GM12878 (cell line): ENCODE results near the gene WASF2. TPM values are rescaled to one million over a fixed set of nuclear protein-coding genes. Genes with fewer than 3 reads are reported as not detected.

ENCODE experiments used
- ATF7 ChIP-seq: fragments of 450-650 bp; IDR thresholded peaks from 2 replicates; pipeline ENCODE4 v1.6.1; 2016; ENCODE audit warnings: low read depth, mild to moderate bottlenecking
- EP300 ChIP-seq, 2 experiments: fragments of 150-350 bp in 1 of 2; IDR thresholded peaks; 2 replicates each; pipeline ENCODE4 v1.6.1; 2011 to 2012; ENCODE audit warnings: low read depth in 2 of 2, low read length in 2 of 2, borderline replicate concordance in 1 of 2, improper control_type of control experiment in 1 of 2, inconsistent platforms in 1 of 2; ENCODE audit not compliant: control insufficient read depth in 1 of 2
- GABPA ChIP-seq: IDR thresholded peaks from 2 replicates; pipeline ENCODE4 v1.6.1; 2014; ENCODE audit warnings: antibody characterized with exemption, low read depth, mild to moderate bottlenecking, inconsistent platforms
- KAT2A ChIP-seq: conservative IDR thresholded peaks from 2 replicates; pipeline ENCODE4 v1.6.1; 2011; ENCODE audit warnings: low read depth, low read length; ENCODE audit not compliant: control insufficient read depth
- NFXL1 ChIP-seq: fragments of 450-650 bp; IDR thresholded peaks from 2 replicates; pipeline ENCODE4 v1.6.1; 2017; ENCODE audit warnings: antibody characterized with exemption, mild to moderate bottlenecking, borderline replicate concordance
- NFYA ChIP-seq: IDR thresholded peaks from 2 replicates; pipeline ENCODE4 v1.6.1; 2011; ENCODE audit warnings: low read depth, mild to moderate bottlenecking, low read length, improper control_type of control experiment, borderline replicate concordance
- NR2C2 ChIP-seq: IDR thresholded peaks from 2 replicates; pipeline ENCODE4 v1.6.1; 2011; ENCODE audit warnings: borderline replicate concordance, low read depth; ENCODE audit not compliant: control insufficient read depth, insufficient read length
- POLR2A ChIP-seq: IDR thresholded peaks from 2 replicates; pipeline ENCODE4 v1.6.1; 2011; ENCODE audit warnings: low read depth, mild to moderate bottlenecking, low read length
- RAD21 ChIP-seq: IDR thresholded peaks from 2 replicates; pipeline ENCODE4 v1.6.1; 2011; ENCODE audit warnings: mild to moderate bottlenecking, low read depth, low read length, moderate library complexity; ENCODE audit not compliant: insufficient read depth
- SMC3 ChIP-seq: IDR thresholded peaks from 2 replicates; pipeline ENCODE4 v1.6.1; 2011; ENCODE audit warnings: low read length, improper control_type of control experiment, borderline replicate concordance
- YBX1 ChIP-seq: fragments of 450-650 bp; IDR thresholded peaks from 2 replicates; pipeline ENCODE4 v1.6.1; 2016; ENCODE audit warnings: antibody characterized with exemption
- ZNF207 ChIP-seq: fragments of 450-650 bp; IDR thresholded peaks from 2 replicates; pipeline ENCODE4 v1.6.1; 2014; ENCODE audit warnings: antibody characterized with exemption, mild to moderate bottlenecking, borderline replicate concordance
- polyA plus RNA-seq, 11 experiments: library from polyadenylated mRNA; depleted of rRNA in 4 of 11; unstranded in 6 of 11; stranded (reverse) in 5 of 11; fragments of >200 nt; fragmentation: Nextera tagmentation in 4 of 11; fragmentation: Illumina TruSeq in 1 of 11; extraction: Ambion mirVana in 4 of 11; extraction: Trizol in 1 of 11; gene quantifications; 1 replicate in 1 of 11; 2 replicates in 10 of 11; pipeline versions ENCODE4 v1.2.1 to v1.2.3, GENCODE V29; 2011 to 2016; ENCODE audit warnings: inconsistent platforms in 2 of 11, missing spikeins in 2 of 11, low read depth in 1 of 11
- total RNA-seq, 4 experiments: library from RNA; depleted of rRNA in 3 of 4; stranded (reverse); fragments of >200 nt in 3 of 4; fragmentation: Illumina TruSeq in 1 of 4; extraction: Trizol in 1 of 4; gene quantifications; 2 replicates each; pipeline versions ENCODE4 v1.2.1 to v1.2.3, GENCODE V29; 2013 to 2021
- TF ChIP-seq, protein P1 (sequence below): IDR thresholded peaks from 2 replicates; pipeline ENCODE4 v1.6.1; 2012; ENCODE audit warnings: improper control_type of control experiment, low read depth, low read length; ENCODE audit not compliant: insufficient replicate concordance
- TF ChIP-seq, protein P2 (sequence below): fragments of 450-650 bp; IDR thresholded peaks from 2 replicates; pipeline ENCODE4 v1.6.1; 2017; ENCODE audit warnings: mild to moderate bottlenecking, moderate library complexity
- TF ChIP-seq, protein P3 (sequence below): IDR thresholded peaks from 2 replicates; pipeline ENCODE4 v1.6.1; 2011; ENCODE audit warnings: borderline replicate concordance, low read depth, mild to moderate bottlenecking, moderate library complexity, low read length; ENCODE audit not compliant: insufficient read depth, poor library complexity, severe bottlenecking
- TF ChIP-seq, protein P4 (sequence below): fragments of 450-650 bp; IDR thresholded peaks from 2 replicates; pipeline ENCODE4 v1.6.1; 2017; ENCODE audit warnings: borderline replicate concordance

Gene WASF2
- total and polyA plus RNA-seq, 10 of the 15 experiments (the other 5 are each of a cell fraction or from before 2014, with no cell fraction given) = 7.0 to 111 (median 37.1) TPM

DNA sequence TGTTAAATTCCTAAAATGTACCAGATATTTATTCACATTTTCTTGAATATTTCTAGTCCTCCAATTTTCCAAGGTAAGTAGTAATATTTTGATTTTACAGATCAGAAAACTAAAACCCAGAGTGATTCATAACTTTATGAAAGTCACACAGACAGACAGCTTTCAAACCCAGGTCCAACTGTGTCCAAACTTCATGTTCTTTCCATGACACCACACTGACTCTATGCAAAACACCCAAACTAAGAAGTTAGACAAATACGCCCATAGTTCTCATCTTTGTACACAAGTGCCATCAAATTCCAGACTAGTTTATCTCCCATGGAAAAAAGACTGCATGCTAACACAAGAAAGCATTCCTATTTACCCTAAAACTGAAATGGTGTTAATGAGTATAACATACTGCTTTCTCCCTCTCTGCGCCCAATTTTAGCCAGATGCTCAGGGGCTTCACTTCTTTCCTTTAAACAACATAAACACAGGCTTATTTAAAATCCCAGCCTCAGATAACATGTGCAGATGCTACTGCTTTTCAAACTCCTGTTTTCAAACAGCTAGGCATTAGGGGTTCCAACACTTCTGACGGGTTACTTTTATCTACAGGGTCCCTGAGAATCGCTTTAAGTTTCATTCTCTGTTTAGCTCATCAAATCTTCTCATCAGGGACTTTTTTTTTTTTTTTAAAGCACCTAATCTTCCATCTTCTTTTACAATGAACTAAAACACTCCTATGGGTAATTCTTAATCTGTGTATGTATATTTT is 44.6 kb downstream of the WASF2 start (continued):
- TF ChIP-seq, protein P1, sequence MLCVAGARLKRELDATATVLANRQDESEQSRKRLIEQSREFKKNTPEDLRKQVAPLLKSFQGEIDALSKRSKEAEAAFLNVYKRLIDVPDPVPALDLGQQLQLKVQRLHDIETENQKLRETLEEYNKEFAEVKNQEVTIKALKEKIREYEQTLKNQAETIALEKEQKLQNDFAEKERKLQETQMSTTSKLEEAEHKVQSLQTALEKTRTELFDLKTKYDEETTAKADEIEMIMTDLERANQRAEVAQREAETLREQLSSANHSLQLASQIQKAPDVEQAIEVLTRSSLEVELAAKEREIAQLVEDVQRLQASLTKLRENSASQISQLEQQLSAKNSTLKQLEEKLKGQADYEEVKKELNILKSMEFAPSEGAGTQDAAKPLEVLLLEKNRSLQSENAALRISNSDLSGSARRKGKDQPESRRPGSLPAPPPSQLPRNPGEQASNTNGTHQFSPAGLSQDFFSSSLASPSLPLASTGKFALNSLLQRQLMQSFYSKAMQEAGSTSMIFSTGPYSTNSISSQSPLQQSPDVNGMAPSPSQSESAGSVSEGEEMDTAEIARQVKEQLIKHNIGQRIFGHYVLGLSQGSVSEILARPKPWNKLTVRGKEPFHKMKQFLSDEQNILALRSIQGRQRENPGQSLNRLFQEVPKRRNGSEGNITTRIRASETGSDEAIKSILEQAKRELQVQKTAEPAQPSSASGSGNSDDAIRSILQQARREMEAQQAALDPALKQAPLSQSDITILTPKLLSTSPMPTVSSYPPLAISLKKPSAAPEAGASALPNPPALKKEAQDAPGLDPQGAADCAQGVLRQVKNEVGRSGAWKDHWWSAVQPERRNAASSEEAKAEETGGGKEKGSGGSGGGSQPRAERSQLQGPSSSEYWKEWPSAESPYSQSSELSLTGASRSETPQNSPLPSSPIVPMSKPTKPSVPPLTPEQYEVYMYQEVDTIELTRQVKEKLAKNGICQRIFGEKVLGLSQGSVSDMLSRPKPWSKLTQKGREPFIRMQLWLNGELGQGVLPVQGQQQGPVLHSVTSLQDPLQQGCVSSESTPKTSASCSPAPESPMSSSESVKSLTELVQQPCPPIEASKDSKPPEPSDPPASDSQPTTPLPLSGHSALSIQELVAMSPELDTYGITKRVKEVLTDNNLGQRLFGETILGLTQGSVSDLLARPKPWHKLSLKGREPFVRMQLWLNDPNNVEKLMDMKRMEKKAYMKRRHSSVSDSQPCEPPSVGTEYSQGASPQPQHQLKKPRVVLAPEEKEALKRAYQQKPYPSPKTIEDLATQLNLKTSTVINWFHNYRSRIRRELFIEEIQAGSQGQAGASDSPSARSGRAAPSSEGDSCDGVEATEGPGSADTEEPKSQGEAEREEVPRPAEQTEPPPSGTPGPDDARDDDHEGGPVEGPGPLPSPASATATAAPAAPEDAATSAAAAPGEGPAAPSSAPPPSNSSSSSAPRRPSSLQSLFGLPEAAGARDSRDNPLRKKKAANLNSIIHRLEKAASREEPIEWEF = no peak
- TF ChIP-seq, protein P2, sequence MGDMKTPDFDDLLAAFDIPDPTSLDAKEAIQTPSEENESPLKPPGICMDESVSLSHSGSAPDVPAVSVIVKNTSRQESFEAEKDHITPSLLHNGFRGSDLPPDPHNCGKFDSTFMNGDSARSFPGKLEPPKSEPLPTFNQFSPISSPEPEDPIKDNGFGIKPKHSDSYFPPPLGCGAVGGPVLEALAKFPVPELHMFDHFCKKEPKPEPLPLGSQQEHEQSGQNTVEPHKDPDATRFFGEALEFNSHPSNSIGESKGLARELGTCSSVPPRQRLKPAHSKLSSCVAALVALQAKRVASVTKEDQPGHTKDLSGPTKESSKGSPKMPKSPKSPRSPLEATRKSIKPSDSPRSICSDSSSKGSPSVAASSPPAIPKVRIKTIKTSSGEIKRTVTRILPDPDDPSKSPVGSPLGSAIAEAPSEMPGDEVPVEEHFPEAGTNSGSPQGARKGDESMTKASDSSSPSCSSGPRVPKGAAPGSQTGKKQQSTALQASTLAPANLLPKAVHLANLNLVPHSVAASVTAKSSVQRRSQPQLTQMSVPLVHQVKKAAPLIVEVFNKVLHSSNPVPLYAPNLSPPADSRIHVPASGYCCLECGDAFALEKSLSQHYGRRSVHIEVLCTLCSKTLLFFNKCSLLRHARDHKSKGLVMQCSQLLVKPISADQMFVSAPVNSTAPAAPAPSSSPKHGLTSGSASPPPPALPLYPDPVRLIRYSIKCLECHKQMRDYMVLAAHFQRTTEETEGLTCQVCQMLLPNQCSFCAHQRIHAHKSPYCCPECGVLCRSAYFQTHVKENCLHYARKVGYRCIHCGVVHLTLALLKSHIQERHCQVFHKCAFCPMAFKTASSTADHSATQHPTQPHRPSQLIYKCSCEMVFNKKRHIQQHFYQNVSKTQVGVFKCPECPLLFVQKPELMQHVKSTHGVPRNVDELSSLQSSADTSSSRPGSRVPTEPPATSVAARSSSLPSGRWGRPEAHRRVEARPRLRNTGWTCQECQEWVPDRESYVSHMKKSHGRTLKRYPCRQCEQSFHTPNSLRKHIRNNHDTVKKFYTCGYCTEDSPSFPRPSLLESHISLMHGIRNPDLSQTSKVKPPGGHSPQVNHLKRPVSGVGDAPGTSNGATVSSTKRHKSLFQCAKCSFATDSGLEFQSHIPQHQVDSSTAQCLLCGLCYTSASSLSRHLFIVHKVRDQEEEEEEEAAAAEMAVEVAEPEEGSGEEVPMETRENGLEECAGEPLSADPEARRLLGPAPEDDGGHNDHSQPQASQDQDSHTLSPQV = no peak
- TF ChIP-seq NR2C2 (no peak), YBX1 (no peak), KAT2A (no peak), GABPA (no peak), ATF7 (peak; percentile 44; the same call in 1 of the 2 replicates), RAD21 (0 out of 2 replicates have a peak, but pooled peaks have one; percentile 3), NFYA (no peak), NFXL1 (no peak), SMC3 (peak; percentile 8; the same call in 1 of the 2 replicates), EP300 (IDR thresholded peaks at IDR 0.05; ENCODE audit: borderline replicate concordance in 1 of 2, control insufficient read depth in 1 of 2, low read depth in 2 of 2, low read length in 2 of 2) (peak in 1 of 2 experiments; percentile 37; a peak in 2 of 4 replicates), ZNF207 (no peak), POLR2A (no peak)
- TF ChIP-seq, protein P3, sequence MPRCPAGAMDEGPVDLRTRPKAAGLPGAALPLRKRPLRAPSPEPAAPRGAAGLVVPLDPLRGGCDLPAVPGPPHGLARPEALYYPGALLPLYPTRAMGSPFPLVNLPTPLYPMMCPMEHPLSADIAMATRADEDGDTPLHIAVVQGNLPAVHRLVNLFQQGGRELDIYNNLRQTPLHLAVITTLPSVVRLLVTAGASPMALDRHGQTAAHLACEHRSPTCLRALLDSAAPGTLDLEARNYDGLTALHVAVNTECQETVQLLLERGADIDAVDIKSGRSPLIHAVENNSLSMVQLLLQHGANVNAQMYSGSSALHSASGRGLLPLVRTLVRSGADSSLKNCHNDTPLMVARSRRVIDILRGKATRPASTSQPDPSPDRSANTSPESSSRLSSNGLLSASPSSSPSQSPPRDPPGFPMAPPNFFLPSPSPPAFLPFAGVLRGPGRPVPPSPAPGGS = no peak
- TF ChIP-seq, protein P4, sequence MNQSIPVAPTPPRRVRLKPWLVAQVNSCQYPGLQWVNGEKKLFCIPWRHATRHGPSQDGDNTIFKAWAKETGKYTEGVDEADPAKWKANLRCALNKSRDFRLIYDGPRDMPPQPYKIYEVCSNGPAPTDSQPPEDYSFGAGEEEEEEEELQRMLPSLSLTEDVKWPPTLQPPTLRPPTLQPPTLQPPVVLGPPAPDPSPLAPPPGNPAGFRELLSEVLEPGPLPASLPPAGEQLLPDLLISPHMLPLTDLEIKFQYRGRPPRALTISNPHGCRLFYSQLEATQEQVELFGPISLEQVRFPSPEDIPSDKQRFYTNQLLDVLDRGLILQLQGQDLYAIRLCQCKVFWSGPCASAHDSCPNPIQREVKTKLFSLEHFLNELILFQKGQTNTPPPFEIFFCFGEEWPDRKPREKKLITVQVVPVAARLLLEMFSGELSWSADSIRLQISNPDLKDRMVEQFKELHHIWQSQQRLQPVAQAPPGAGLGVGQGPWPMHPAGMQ = no peak
